GM23338 (cell line): Measurements from ENCODE around the gene MGAT5. TPM values are rescaled to one million over a fixed set of nuclear protein-coding genes. Genes with fewer than 3 reads are reported as not detected.

ENCODE experiments used
- ATAC-seq: fragments of 200-7000 bp; cut with Tn5 transposase; 3 replicates; pipeline ENCODE4 v1.9.1; 2020
- DNase-seq: peaks from one replicate; pipeline ENCODE4 v3.0.0-alpha.2; 2015; ENCODE audit warnings: low spot score
- H2AFZ ChIP-seq: fragments of 200-600 bp; sonication (generic); 2 replicates; pipeline ENCODE4 v1.8.0; 2016; ENCODE audit warnings: antibody characterized with exemption, mild to moderate bottlenecking, moderate library complexity
- H3F3A ChIP-seq: fragments of 200-600 bp; sonication (generic); replicated peaks from 2 replicates; pipeline ENCODE4 v1.8.0; 2017; ENCODE audit warnings: antibody characterized with exemption, mixed run types, low read depth
- H3K27ac ChIP-seq: fragments of 200-600 bp; sonication (generic); 2 replicates; pipeline ENCODE4 v1.6.1; 2016; ENCODE audit warnings: low read depth
- H3K27me3 ChIP-seq: fragments of 200-600 bp; sonication (generic); 2 replicates; pipeline ENCODE4 v1.8.0; 2016; ENCODE audit warnings: mild to moderate bottlenecking, mixed run types, moderate library complexity; ENCODE audit not compliant: insufficient read depth
- H3K36me3 ChIP-seq: fragments of 200-600 bp; sonication (generic); 2 replicates; pipeline ENCODE4 v1.8.0; 2016; ENCODE audit warnings: mild to moderate bottlenecking; ENCODE audit not compliant: insufficient read depth
- H3K4me1 ChIP-seq: fragments of 200-600 bp; sonication (generic); 2 replicates; pipeline ENCODE4 v1.8.0; 2016; ENCODE audit warnings: mild to moderate bottlenecking, moderate library complexity; ENCODE audit not compliant: insufficient read depth
- H3K4me2 ChIP-seq: fragments of 200-600 bp; sonication (generic); 2 replicates; pipeline ENCODE4 v1.7.1; 2017; ENCODE audit warnings: mixed run types
- H3K4me3 ChIP-seq: fragments of 200-600 bp; sonication (generic); 2 replicates; pipeline ENCODE4 v1.6.1; 2016; ENCODE audit warnings: mixed run types
- H3K79me2 ChIP-seq: fragments of 200-600 bp; sonication (generic); replicated peaks from 2 replicates; pipeline ENCODE4 v1.8.0; 2017; ENCODE audit warnings: mild to moderate bottlenecking; ENCODE audit not compliant: insufficient read depth
- H3K9me2 ChIP-seq: fragments of 200-600 bp; sonication (generic); 2 replicates; pipeline ENCODE4 v1.8.0; 2017; ENCODE audit not compliant: insufficient read depth
- H4K20me1 ChIP-seq: fragments of 200-600 bp; sonication (generic); replicated peaks from 2 replicates; pipeline ENCODE4 v1.8.0; 2017; ENCODE audit warnings: mild to moderate bottlenecking; ENCODE audit not compliant: insufficient read depth
- H3K27ac Mint-ChIP-seq: 2 replicates; pipeline ENCODE4 v1.8.0; 2020; ENCODE audit warnings: inconsistent platforms, mild to moderate bottlenecking, moderate library complexity, mixed read lengths
- H3K27me3 Mint-ChIP-seq: 3 replicates; pipeline ENCODE4 v1.8.0; 2022; ENCODE audit warnings: low read depth, mild to moderate bottlenecking, moderate library complexity, mixed read lengths, inconsistent platforms; ENCODE audit not compliant: insufficient read depth, poor library complexity
- H3K36me3 Mint-ChIP-seq: 3 replicates; pipeline ENCODE4 v1.8.0; 2021; ENCODE audit warnings: low read depth, mild to moderate bottlenecking, inconsistent platforms, moderate library complexity, mixed read lengths
- H3K4me1 Mint-ChIP-seq: 3 replicates; pipeline ENCODE4 v1.8.0; 2020; ENCODE audit warnings: mild to moderate bottlenecking, inconsistent platforms, mixed read lengths
- H3K4me3 Mint-ChIP-seq: 3 replicates; pipeline ENCODE4 v1.8.0; 2021; ENCODE audit warnings: moderate library complexity, mild to moderate bottlenecking, inconsistent platforms, mixed read lengths
- H3K9me3 Mint-ChIP-seq: 3 replicates; pipeline ENCODE4 v1.8.0; 2020; ENCODE audit warnings: moderate library complexity, mild to moderate bottlenecking, inconsistent platforms, mixed read lengths
- CREB1 ChIP-seq: fragments of 250-450 bp; sonication (Bioruptor Pico); IDR thresholded peaks from 2 replicates; pipeline ENCODE4 v1.5.0; 2020; ENCODE audit warnings: low read depth, mild to moderate bottlenecking, moderate library complexity
- ETS1 ChIP-seq: IDR thresholded peaks from 2 replicates; pipeline ENCODE4 v1.6.1; 2016; ENCODE audit warnings: antibody characterized with exemption
- EZH2 ChIP-seq: fragments of 200-600 bp; sonication (generic); IDR thresholded peaks from one replicate; pipeline ENCODE4 v1.8.0; 2017; ENCODE audit warnings: antibody characterized with exemption, mild to moderate bottlenecking, low read depth; ENCODE audit not compliant: unreplicated experiment
- EZH2phosphoT487 ChIP-seq: fragments of 200-600 bp; sonication (generic); IDR thresholded peaks from one replicate; pipeline ENCODE4 v1.8.1; 2018; ENCODE audit warnings: antibody characterized with exemption; ENCODE audit not compliant: unreplicated experiment
- JUNB ChIP-seq: IDR thresholded peaks from one replicate; pipeline ENCODE4 v1.6.1; 2016; ENCODE audit warnings: antibody characterized with exemption; ENCODE audit not compliant: unreplicated experiment
- NANOG ChIP-seq: IDR thresholded peaks from 2 replicates; pipeline ENCODE4 v1.6.1; 2016; ENCODE audit warnings: antibody characterized with exemption, borderline replicate concordance
- REST ChIP-seq: IDR thresholded peaks from one replicate; pipeline ENCODE4 v1.6.1; 2018; ENCODE audit warnings: antibody characterized with exemption; ENCODE audit not compliant: unreplicated experiment
- STAT1 ChIP-seq: IDR thresholded peaks from one replicate; pipeline ENCODE4 v1.6.1; 2016; ENCODE audit warnings: antibody characterized with exemption; ENCODE audit not compliant: unreplicated experiment
- ZNF114 ChIP-seq: fragments of 250-450 bp; sonication (Bioruptor Pico); IDR thresholded peaks from 2 replicates; pipeline ENCODE4 v1.5.0; 2020; ENCODE audit warnings: mild to moderate bottlenecking, moderate library complexity
- ZNF331 ChIP-seq: fragments of 250-450 bp; sonication (Bioruptor Pico); IDR thresholded peaks from 2 replicates; pipeline ENCODE4 v1.5.0; 2020; ENCODE audit warnings: low read depth, mild to moderate bottlenecking, moderate library complexity
- polyA plus RNA-seq: library from polyadenylated mRNA; unstranded; fragments of >200 nt; fragmentation: Nextera tagmentation; extraction: Ambion mirVana; gene quantifications from 2 replicates; pipeline ENCODE4 v1.2.1, GENCODE V29; 2016
- total RNA-seq: library from RNA; depleted of rRNA; stranded (reverse); fragments of >200 nt; shearing (Covaris generic); gene quantifications from 2 replicates; pipeline ENCODE4 v1.2.3, GENCODE V29; 2014
- TF ChIP-seq, protein P1 (sequence below), 2 experiments: fragments of 200-600 bp in 1 of 2; sonication (generic) in 1 of 2; conservative IDR thresholded peaks; 2 replicates each; pipeline versions ENCODE4 v1.5.1 to v1.6.1; 2016 to 2017; ENCODE audit warnings: antibody characterized with exemption in 2 of 2, low read depth in 2 of 2, mild to moderate bottlenecking in 2 of 2, moderate library complexity in 1 of 2

MGAT5 gene
- total and polyA plus RNA-seq, 2 experiments from 2014 or later, result 4.6 to 27.6 TPM

- TF ChIP-seq REST, result no peak
- TF ChIP-seq STAT1, result no peak
Measured at GRCh38 chr2:134323777-134324176, 69.9 kb downstream of the MGAT5 start (continued).

DNA sequence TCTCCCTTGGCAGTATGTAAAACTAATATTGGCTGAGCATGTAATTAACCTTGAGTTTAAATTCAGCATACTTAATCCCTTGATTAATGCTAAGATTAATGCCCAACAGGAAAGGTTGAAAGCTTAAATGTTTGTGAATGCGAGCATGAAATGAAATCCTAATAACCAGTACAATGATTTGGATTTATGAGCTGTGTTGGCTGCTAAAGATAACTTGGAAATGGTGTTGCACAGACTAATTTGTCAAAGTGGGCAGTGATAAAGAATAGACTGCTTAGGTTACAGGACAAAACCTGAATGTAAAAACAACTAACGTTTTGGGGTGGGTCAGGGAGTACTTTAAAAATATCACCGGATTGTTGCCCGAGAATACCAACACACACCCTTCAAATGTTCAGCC lies 70.6 kb downstream of the MGAT5 start:
- Histone ChIP-seq H3K4me2 (no peak overlapping the region), H3K79me2 (no peaks in the 10 kb centered on the region), H4K20me1 (peaks cover 5% of the 10 kb centered on the region; the same call in 1 of the 2 replicates), H3K9me2 (no peaks in the 10 kb centered on the region; the same call in 1 of the 2 replicates), H3K4me1 (peaks cover 7% of the 10 kb centered on the region), H2AFZ (no peak overlapping the region), H3K27me3 (no peaks in the 10 kb centered on the region), H3K4me3 (no peak overlapping the region), H3F3A (no peaks in the 10 kb centered on the region), H3K27ac (no peak overlapping the region), H3K36me3 (no peaks in the 10 kb centered on the region)
- TF ChIP-seq ZNF114 (CRISPR knock-in tag), result no peak
- TF ChIP-seq, protein P1, sequence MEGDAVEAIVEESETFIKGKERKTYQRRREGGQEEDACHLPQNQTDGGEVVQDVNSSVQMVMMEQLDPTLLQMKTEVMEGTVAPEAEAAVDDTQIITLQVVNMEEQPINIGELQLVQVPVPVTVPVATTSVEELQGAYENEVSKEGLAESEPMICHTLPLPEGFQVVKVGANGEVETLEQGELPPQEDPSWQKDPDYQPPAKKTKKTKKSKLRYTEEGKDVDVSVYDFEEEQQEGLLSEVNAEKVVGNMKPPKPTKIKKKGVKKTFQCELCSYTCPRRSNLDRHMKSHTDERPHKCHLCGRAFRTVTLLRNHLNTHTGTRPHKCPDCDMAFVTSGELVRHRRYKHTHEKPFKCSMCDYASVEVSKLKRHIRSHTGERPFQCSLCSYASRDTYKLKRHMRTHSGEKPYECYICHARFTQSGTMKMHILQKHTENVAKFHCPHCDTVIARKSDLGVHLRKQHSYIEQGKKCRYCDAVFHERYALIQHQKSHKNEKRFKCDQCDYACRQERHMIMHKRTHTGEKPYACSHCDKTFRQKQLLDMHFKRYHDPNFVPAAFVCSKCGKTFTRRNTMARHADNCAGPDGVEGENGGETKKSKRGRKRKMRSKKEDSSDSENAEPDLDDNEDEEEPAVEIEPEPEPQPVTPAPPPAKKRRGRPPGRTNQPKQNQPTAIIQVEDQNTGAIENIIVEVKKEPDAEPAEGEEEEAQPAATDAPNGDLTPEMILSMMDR (conservative IDR thresholded peaks at IDR 0.05; ENCODE audit: low read depth in 2 of 2), result no peak
- TF ChIP-seq ETS1, result no peak
- no peak for TF ChIP-seq CREB1
- no peak for TF ChIP-seq EZH2
- TF ChIP-seq ZNF331 (CRISPR knock-in tag), result no peak
- TF ChIP-seq NANOG, result no peak
- no peak for TF ChIP-seq EZH2phosphoT487
- TF ChIP-seq STAT1, result no peak
- TF ChIP-seq JUNB, result no peak
- ATAC-seq (no peak), DNase-seq (no peak)
- Mint-ChIP-seq H3K9me3 (peaks cover 5% of the 10 kb centered on the region; the same call in 2 of the 3 replicates), H3K27me3 (peaks cover 3% of the 10 kb centered on the region), H3K4me1 (peaks cover 7% of the 10 kb centered on the region), H3K27ac (no peak overlapping the region), H3K36me3 (peaks cover 18% of the 10 kb centered on the region; the same call in 2 of the 3 replicates), H3K4me3 (no peak overlapping the region)
